GM12878 (cell line): ENCODE measurements around the gene MSL2. TPM values are rescaled to one million over a fixed set of nuclear protein-coding genes. Genes with fewer than 3 reads are reported as not detected.

Source experiments
- ATAC-seq: fragments of 200-7000 bp; cut with Tn5 transposase; 3 replicates; pipeline ENCODE4 v1.9.1; 2020; ENCODE audit warnings: mild to moderate bottlenecking, moderate library complexity
- BruUV-seq: library from RNA; stranded (reverse); fragments of 400-500 nt; replicated peaks from 2 replicates; lab custom pipeline; 2021; lab: Mats Ljungman, UMichigan
- CTCF ChIA-PET: fragments of 300-600 bp; sonication (Branson Sonifier 250); formaldehyde crosslinking; extraction: SDS; loops from one replicate; lab custom pipeline; 2021; ENCODE audit warnings: inconsistent platforms; lab: Yijun Ruan, JAX
- POLR2A ChIA-PET: fragments of 350-600 bp; formaldehyde crosslinking; extraction: SDS; loops from one replicate; lab custom pipeline; 2021; ENCODE audit warnings: inconsistent platforms; lab: Charles Lee
- RAD21 ChIA-PET: fragments of 300-600 bp; sonication (Branson Sonifier 250); formaldehyde crosslinking; loops from one replicate; lab custom pipeline; 2023; ENCODE audit warnings: antibody characterized with exemption; ENCODE audit not compliant: unreplicated experiment; lab: Charles Lee
- SMC1A ChIA-PET: fragments of 300-600 bp; sonication (Branson Sonifier 250); formaldehyde crosslinking; loops from one replicate; lab custom pipeline; 2023; ENCODE audit not compliant: unreplicated experiment, uncharacterized antibody; lab: Charles Lee
- DNase-seq: peaks from one replicate; pipeline ENCODE4 v3.0.0-alpha.2; 2011; ENCODE audit warnings: low read depth, low spot score
- FAIRE-seq: peaks from 3 replicates; lab custom pipeline; 2011; peaks lifted over from hg19 to GRCh38; lab: Jason Lieb, UNC
- H2AFZ ChIP-seq: 2 replicates; pipeline ENCODE4 v1.6.0; 2011; ENCODE audit warnings: low read depth, low read length, control low read depth; ENCODE audit not compliant: control insufficient read depth
- H3K27ac ChIP-seq: 2 replicates; pipeline ENCODE4 v1.5.1; 2011; ENCODE audit warnings: control low read depth; ENCODE audit not compliant: control insufficient read depth, insufficient read depth
- H3K27me3 ChIP-seq, 2 experiments: replicated peaks in 1 of 2; 2 replicates each; pipeline versions ENCODE4 v1.6.0 to v1.6.1; 2011; ENCODE audit warnings: low read length in 1 of 2; ENCODE audit not compliant: control insufficient read depth in 2 of 2, insufficient read depth in 2 of 2
- H3K36me3 ChIP-seq, 2 experiments: 2 replicates each; pipeline ENCODE4 v1.5.1; 2011; ENCODE audit warnings: low read length in 1 of 2; ENCODE audit not compliant: control insufficient read depth in 2 of 2, insufficient read depth in 2 of 2
- H3K4me1 ChIP-seq: 2 replicates; pipeline ENCODE4 v1.6.1; 2011; ENCODE audit warnings: mild to moderate bottlenecking, low read length, moderate library complexity, mixed read lengths; ENCODE audit not compliant: control insufficient read depth, insufficient read depth
- H3K4me2 ChIP-seq: 2 replicates; pipeline ENCODE4 v1.6.0; 2011; ENCODE audit warnings: control low read depth; ENCODE audit not compliant: control insufficient read depth, insufficient read depth
- H3K4me3 ChIP-seq: fragments of 200-600 bp; sonication (generic); 2 replicates; pipeline ENCODE4 v1.5.1; 2016
- H3K79me2 ChIP-seq: 2 replicates; pipeline ENCODE4 v1.6.0; 2011; ENCODE audit warnings: low read length; ENCODE audit not compliant: control insufficient read depth, insufficient read depth
- H3K9ac ChIP-seq: 2 replicates; pipeline ENCODE4 v1.8.0; 2011; ENCODE audit warnings: low read length, control low read depth, mixed read lengths; ENCODE audit not compliant: control insufficient read depth, insufficient read depth
- H3K9me3 ChIP-seq: replicated peaks from 3 replicates; pipeline ENCODE4 v1.5.1; 2011; ENCODE audit warnings: mild to moderate bottlenecking, low read length; ENCODE audit not compliant: control insufficient read depth, insufficient read depth
- H4K20me1 ChIP-seq: 2 replicates; pipeline ENCODE4 v1.6.0; 2011; ENCODE audit not compliant: control insufficient read depth, insufficient read depth
- BMI1 ChIP-seq: fragments of 450-650 bp; IDR thresholded peaks from 2 replicates; pipeline ENCODE4 v1.6.1; 2016; ENCODE audit warnings: mild to moderate bottlenecking, moderate library complexity, borderline replicate concordance
- CHD1 ChIP-seq: IDR thresholded peaks from 2 replicates; pipeline ENCODE4 v1.6.1; 2012; ENCODE audit warnings: low read depth, low read length, improper control_type of control experiment
- IRF5 ChIP-seq: fragments of 450-650 bp; IDR thresholded peaks from 2 replicates; pipeline ENCODE4 v1.6.1; 2017; ENCODE audit warnings: borderline replicate concordance
- NR2F1 ChIP-seq: fragments of 450-650 bp; conservative IDR thresholded peaks from 2 replicates; pipeline ENCODE4 v1.6.1; 2017; ENCODE audit warnings: mild to moderate bottlenecking
- PKNOX1 ChIP-seq: fragments of 450-650 bp; IDR thresholded peaks from 2 replicates; pipeline ENCODE4 v1.6.1; 2016; ENCODE audit warnings: mild to moderate bottlenecking
- SRF ChIP-seq, 2 experiments: IDR thresholded peaks; 2 replicates each; pipeline ENCODE4 v1.6.1; 2011; ENCODE audit warnings: low read depth in 2 of 2, low read length in 2 of 2, mild to moderate bottlenecking in 1 of 2, moderate library complexity in 1 of 2
- TARDBP ChIP-seq: IDR thresholded peaks from 2 replicates; pipeline ENCODE4 v1.6.1; 2016; ENCODE audit warnings: borderline replicate concordance
- WGBS: methylation state at CpG from one replicate; pipeline ENCODE4 v1.1.6; 2016; ENCODE audit warnings: low lambda C conversion rate; ENCODE audit not compliant: insufficient replicate concordance, insufficient coverage; ENCODE audit errors: missing lambda C conversion rate; 5-methylcytosine and 5-hydroxymethylcytosine counted together
- in situ Hi-C: fragments of 300-500 bp; cut with MboI; formaldehyde crosslinking; loops from 9 replicates; pipeline ENCODE4 v1.14.3; 2018; ENCODE audit warnings: mixed read lengths
- intact Hi-C: fragments of 100-400 bp; cut with micrococcal nuclease; formaldehyde crosslinking; loops from one replicate; pipeline ENCODE4 v1.14.2; 2022; ENCODE audit not compliant: unreplicated experiment
- polyA plus RNA-seq, 11 experiments: library from polyadenylated mRNA; depleted of rRNA in 4 of 11; unstranded in 6 of 11; stranded (reverse) in 5 of 11; fragments of >200 nt; fragmentation: Nextera tagmentation in 4 of 11; fragmentation: Illumina TruSeq in 1 of 11; extraction: Ambion mirVana in 4 of 11; extraction: Trizol in 1 of 11; gene quantifications; 1 replicate in 1 of 11; 2 replicates in 10 of 11; pipeline versions ENCODE4 v1.2.1 to v1.2.3, GENCODE V29; 2011 to 2016; ENCODE audit warnings: inconsistent platforms in 2 of 11, missing spikeins in 2 of 11, low read depth in 1 of 11
- total RNA-seq, 4 experiments: library from RNA; depleted of rRNA in 3 of 4; stranded (reverse); fragments of >200 nt in 3 of 4; fragmentation: Illumina TruSeq in 1 of 4; extraction: Trizol in 1 of 4; gene quantifications; 2 replicates each; pipeline versions ENCODE4 v1.2.1 to v1.2.3, GENCODE V29; 2013 to 2021
- TF ChIP-seq, protein P1 (sequence below): fragments of 450-650 bp; conservative IDR thresholded peaks from 2 replicates; pipeline ENCODE4 v1.6.1; 2017; ENCODE audit warnings: mild to moderate bottlenecking, moderate library complexity
- TF ChIP-seq, protein P2 (sequence below): IDR thresholded peaks from 2 replicates; pipeline ENCODE4 v1.6.1; 2011; ENCODE audit warnings: borderline replicate concordance, low read depth, mild to moderate bottlenecking, moderate library complexity, mixed read lengths, low read length; ENCODE audit not compliant: insufficient read depth; ENCODE audit errors: extremely low read length

Gene MSL2
- total and polyA plus RNA-seq, 10 of the 15 experiments (the other 5 are each of a cell fraction or from before 2014, with no cell fraction given) = 3.5 to 31.7 (median 10.5) TPM

DNA sequence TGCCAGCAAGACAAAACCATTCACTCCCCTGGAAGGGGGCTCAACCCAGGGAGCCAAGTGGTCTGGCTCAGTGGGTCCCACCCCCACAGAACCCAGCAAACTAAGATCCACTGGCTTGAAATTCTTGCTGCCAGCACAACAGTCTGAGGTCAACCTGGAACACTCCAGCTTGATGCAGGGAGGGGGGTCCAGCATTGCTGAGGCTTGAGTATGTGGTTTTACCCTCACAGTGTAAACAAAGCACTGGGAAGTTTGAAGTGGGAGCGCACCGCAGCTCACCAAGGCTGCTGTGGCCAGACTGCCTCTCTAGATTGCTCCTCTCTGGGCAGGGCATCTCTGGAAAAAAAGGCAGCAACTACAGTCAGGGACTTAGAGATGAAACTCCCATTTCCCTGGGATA, 81.7 kb downstream of the MSL2 start (continued):
- no peak for TF ChIP-seq BMI1
- TF ChIP-seq PKNOX1 = no peak
- TF ChIP-seq CHD1 = no peak
- TF ChIP-seq IRF5 = no peak

- WGBS = 79% methylated on average over 2 of the region's 2 CpGs
- Histone ChIP-seq H2AFZ (no peak overlapping the region), H3K36me3 (no peaks in the 10 kb centered on the region), H3K4me1 (peaks cover 10% of the 10 kb centered on the region; the same call in 1 of the 2 replicates), H3K27me3 (peaks cover 0 to 2% of the 10 kb centered on the region in 2 experiments; a peak in 1 of 4 replicates), H3K27ac (no peak overlapping the region), H3K9ac (no peak overlapping the region), H3K4me2 (no peak overlapping the region), H3K4me3 (no peak overlapping the region), H3K79me2 (no peaks in the 10 kb centered on the region), H3K9me3 (no peaks in the 10 kb centered on the region; the same call in 2 of the 3 replicates), H4K20me1 (no peaks in the 10 kb centered on the region)
- in situ Hi-C loops = no loop called here
- ChIA-PET SMC1A (interaction anchor here (0.6 to 1.4 kb wide), 4 partner anchors 36 to 1373 kb away, joined by 3 read pairs; no protein-coding TSS in a partner anchor), RAD21 (interaction anchor here (1.3 kb wide), 1 partner anchor 88 kb away, joined by 3 read pairs; no protein-coding TSS in a partner anchor), POLR2A (no interaction called here), CTCF (interaction anchor here (0.6 kb wide), 1 partner anchor 331 kb away, joined by 3 read pairs; no protein-coding TSS in a partner anchor)
- DNase-seq = no peak
- no peak for FAIRE-seq
- TF ChIP-seq PKNOX1 (no peak), SRF (IDR thresholded peaks at IDR 0.05; ENCODE audit: low read depth in 2 of 2, low read length in 2 of 2) (no peak), TARDBP (no peak), NR2F1 (no peak)
- TF ChIP-seq, protein P1, sequence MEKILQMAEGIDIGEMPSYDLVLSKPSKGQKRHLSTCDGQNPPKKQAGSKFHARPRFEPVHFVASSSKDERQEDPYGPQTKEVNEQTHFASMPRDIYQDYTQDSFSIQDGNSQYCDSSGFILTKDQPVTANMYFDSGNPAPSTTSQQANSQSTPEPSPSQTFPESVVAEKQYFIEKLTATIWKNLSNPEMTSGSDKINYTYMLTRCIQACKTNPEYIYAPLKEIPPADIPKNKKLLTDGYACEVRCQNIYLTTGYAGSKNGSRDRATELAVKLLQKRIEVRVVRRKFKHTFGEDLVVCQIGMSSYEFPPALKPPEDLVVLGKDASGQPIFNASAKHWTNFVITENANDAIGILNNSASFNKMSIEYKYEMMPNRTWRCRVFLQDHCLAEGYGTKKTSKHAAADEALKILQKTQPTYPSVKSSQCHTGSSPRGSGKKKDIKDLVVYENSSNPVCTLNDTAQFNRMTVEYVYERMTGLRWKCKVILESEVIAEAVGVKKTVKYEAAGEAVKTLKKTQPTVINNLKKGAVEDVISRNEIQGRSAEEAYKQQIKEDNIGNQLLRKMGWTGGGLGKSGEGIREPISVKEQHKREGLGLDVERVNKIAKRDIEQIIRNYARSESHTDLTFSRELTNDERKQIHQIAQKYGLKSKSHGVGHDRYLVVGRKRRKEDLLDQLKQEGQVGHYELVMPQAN = no peak
- TF ChIP-seq, protein P2, sequence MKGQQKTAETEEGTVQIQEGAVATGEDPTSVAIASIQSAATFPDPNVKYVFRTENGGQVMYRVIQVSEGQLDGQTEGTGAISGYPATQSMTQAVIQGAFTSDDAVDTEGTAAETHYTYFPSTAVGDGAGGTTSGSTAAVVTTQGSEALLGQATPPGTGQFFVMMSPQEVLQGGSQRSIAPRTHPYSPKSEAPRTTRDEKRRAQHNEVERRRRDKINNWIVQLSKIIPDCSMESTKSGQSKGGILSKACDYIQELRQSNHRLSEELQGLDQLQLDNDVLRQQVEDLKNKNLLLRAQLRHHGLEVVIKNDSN = no peak
- no peak for ATAC-seq
- intact Hi-C loops = no loop called here
- BruUV-seq = no TSS peak
These were observed 85.7 kb downstream of the MSL2 start for GRCh38 chr3:136110481-136110880.
